ENCODE measurements around the gene RRP1.
"Not testable (repeated sequence)": the region's sequence is repeated elsewhere in the genome, so short reads cannot be mapped to it uniquely, and the experiment has no call there.

RRP1 gene

GRCh38 chr21:43827015-43827611 is 37.7 kb downstream of the RRP1 start:
- DNase-seq = peak in 4 of 10 donors; percentile 43 to 93 (median 78)
- intact Hi-C loops (cut with DNase I) = no loop called here

GRCh38 chr21:43829161-43829560 is 39.8 kb downstream of the RRP1 start:
- DNase-seq = peak in 3 of 10 donors; percentile 45 to 53 (median 51)
- intact Hi-C loops (cut with DNase I) = no loop called here

GRCh38 chr21:43829575-43830119 is 40.3 kb downstream of the RRP1 start:
- intact Hi-C loops (cut with DNase I) = no loop called here
- DNase-seq = peak in 3 of 10 donors; percentile 61 to 70 (median 66)

GRCh38 chr21:43832158-43832550 is 42.8 kb downstream of the RRP1 start:
- peak in 2 of 10 donors; percentile 39 to 54 for DNase-seq
- intact Hi-C loops (cut with DNase I) = no loop called here

- intact Hi-C loops (cut with DNase I) = no loop called here
- peak in 2 of 10 donors; percentile 62 for DNase-seq
These were observed 43.3 kb downstream of the RRP1 start for GRCh38 chr21:43832648-43833047.

GRCh38 chr21:43834146-43834905 is 44.9 kb downstream of the RRP1 start:
- peak in 3 of 10 donors; percentile 66 to 71 (median 67) for DNase-seq
- intact Hi-C loops (cut with DNase I) = no loop called here

- DNase-seq = peak in 2 of 10 donors; percentile 6 to 31
- intact Hi-C loops (cut with DNase I) = no loop called here
These were observed 45.7 kb downstream of the RRP1 start for GRCh38 chr21:43835050-43835449.

GRCh38 chr21:43835861-43836260 is 46.5 kb downstream of the RRP1 start:
- intact Hi-C loops (cut with DNase I) = no loop called here
- DNase-seq = peak in 2 of 10 donors; percentile 21 to 43

GRCh38 chr21:43836616-43837015 is 47.2 kb downstream of the RRP1 start:
- intact Hi-C loops (cut with DNase I) = no loop called here

GRCh38 chr21:43840259-43840658 is 50.9 kb downstream of the RRP1 start:
- DNase-seq = peak in 1 of 10 donors; percentile 30
- intact Hi-C loops (cut with DNase I) = no loop called here

More at GRCh38 chr21:43836616-43837015, 47.2 kb downstream of the RRP1 start:
- peak in 3 of 10 donors; percentile 16 to 57 (median 54) for DNase-seq

GRCh38 chr21:43842742-43843141 is 53.4 kb downstream of the RRP1 start:
- intact Hi-C loops (cut with DNase I) = no loop called here
- no peak for DNase-seq

- DNase-seq = peak in 2 of 10 donors; percentile 13 to 15
- intact Hi-C loops (cut with DNase I) = not testable (repeated sequence)
These were observed 55.5 kb downstream of the RRP1 start for GRCh38 chr21:43844906-43845305.

GRCh38 chr21:43845386-43845785 is 56.0 kb downstream of the RRP1 start:
- DNase-seq = peak in 2 of 10 donors; percentile 26 to 35
- intact Hi-C loops (cut with DNase I) = no loop called here

- intact Hi-C loops (cut with DNase I) = no loop called here
- DNase-seq = peak in 1 of 10 donors; percentile 0
These were observed 57.1 kb downstream of the RRP1 start for GRCh38 chr21:43846430-43846829.

GRCh38 chr21:43847301-43847700 is 57.9 kb downstream of the RRP1 start:
- intact Hi-C loops (cut with DNase I) = no loop called here

GRCh38 chr21:43848771-43849170 is 59.4 kb downstream of the RRP1 start:
- peak in 4 of 10 donors; percentile 15 to 72 (median 38) for DNase-seq
- intact Hi-C loops (cut with DNase I) = no loop called here

More at GRCh38 chr21:43847301-43847700, 57.9 kb downstream of the RRP1 start:
- DNase-seq = peak in 1 of 10 donors; percentile 36

- intact Hi-C loops (cut with DNase I) = no loop called here
- peak in 3 of 10 donors; percentile 10 to 29 (median 27) for DNase-seq
These were observed 60.3 kb downstream of the RRP1 start for GRCh38 chr21:43849532-43850299.

GRCh38 chr21:43850728-43851295 is 61.4 kb downstream of the RRP1 start:
- peak in 2 of 10 donors; percentile 1 to 30 for DNase-seq
- intact Hi-C loops (cut with DNase I) = no loop called here

GRCh38 chr21:43851593-43851992 is 62.2 kb downstream of the RRP1 start:
- DNase-seq = peak in 2 of 10 donors; percentile 15 to 26
- intact Hi-C loops (cut with DNase I) = no loop called here
